GM20000 (cell line): ENCODE measurements around the gene IFT43.

Source experiments
- DNase-seq: peaks from one replicate; pipeline ENCODE4 v3.0.0; 2012; ENCODE audit warnings: low spot score
- TF ChIP-seq, protein P1 (sequence below): IDR thresholded peaks from 2 replicates; pipeline ENCODE4 v1.5.1; 2012; ENCODE audit warnings: mild to moderate bottlenecking, control low read depth; ENCODE audit errors: extremely low read depth, missing control alignments

The IFT43 gene

DNA sequence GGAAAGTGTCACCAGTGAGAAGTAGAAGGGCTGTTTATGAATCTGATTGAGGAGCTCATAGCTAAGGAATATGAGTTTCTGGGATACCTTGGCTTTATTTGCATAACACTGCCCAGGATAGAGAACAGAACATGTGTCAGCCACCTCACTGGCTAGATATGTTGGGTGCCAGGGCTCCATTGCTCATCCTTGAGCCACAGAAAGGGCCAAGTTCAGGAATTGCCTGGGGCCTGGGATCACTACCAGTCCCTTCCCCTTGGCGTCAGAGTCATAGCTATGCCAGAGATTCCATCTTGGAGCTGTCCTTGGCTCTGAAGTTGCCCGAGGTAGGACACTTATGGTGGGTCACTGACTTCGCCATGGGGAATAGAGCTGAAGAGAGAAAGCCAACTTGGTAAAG lies 49.0 kb downstream of the IFT43 start:
- DNase-seq = no peak
- TF ChIP-seq, protein P1, sequence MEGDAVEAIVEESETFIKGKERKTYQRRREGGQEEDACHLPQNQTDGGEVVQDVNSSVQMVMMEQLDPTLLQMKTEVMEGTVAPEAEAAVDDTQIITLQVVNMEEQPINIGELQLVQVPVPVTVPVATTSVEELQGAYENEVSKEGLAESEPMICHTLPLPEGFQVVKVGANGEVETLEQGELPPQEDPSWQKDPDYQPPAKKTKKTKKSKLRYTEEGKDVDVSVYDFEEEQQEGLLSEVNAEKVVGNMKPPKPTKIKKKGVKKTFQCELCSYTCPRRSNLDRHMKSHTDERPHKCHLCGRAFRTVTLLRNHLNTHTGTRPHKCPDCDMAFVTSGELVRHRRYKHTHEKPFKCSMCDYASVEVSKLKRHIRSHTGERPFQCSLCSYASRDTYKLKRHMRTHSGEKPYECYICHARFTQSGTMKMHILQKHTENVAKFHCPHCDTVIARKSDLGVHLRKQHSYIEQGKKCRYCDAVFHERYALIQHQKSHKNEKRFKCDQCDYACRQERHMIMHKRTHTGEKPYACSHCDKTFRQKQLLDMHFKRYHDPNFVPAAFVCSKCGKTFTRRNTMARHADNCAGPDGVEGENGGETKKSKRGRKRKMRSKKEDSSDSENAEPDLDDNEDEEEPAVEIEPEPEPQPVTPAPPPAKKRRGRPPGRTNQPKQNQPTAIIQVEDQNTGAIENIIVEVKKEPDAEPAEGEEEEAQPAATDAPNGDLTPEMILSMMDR = no peak

GRCh38 chr14:76040704-76041103 lies 55.1 kb downstream of the IFT43 start:
- no peak for DNase-seq
- TF ChIP-seq, protein P1 = no peak

- TF ChIP-seq, protein P1 = no peak
- DNase-seq = no peak
Observed at GRCh38 chr14:76045773-76046172, 60.2 kb downstream of the IFT43 start.

DNA sequence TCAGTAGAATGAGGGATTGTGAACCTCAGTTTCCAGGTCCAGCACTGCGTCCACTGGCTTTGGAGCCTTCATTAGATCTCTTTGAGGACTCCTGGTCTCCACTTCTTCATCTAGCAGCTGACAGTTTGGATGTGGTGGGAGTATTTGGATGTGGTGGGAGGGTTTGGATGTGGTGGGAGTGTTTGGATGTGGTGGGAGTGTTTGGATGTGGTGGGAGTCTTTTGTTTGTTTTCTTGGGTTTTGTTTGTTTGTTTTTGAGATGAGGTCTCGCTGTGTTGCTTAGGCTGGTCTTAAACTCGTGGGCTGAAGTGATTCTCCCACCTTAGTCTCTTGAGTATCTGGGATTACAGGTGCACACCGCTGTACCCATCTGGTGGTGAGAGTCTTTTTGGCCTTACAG lies 64.7 kb downstream of the IFT43 start:
- no peak for DNase-seq
- TF ChIP-seq, protein P1 = no peak

DNA sequence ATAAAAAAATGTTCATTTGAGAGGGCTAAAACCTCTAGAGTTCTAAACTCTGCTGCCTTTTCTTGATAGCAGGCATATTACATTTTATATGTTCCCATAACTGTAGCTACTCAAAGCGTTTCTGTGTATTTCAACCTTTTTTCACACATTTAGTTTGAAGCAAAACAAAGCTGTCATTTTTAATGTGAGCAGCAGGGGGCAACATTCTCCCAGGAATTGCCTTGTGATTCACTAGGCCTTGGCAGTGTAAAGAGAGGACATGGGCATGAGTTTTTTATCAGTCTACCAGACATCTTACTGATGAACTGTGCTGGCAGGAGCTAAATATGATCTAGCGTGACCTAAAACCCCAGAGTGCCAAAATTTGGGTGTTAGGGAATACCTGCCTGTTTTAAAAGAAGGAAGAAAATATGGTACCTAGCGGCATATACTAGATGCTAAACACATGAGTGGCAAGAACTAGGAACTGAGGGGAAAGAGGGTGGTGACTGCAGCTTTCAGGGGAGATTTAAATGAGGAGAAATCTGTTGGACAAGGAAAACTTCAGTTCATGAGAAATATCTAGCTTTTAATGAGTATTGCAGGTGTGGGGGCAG lies 65.3 kb downstream of the IFT43 start:
- DNase-seq = peak; percentile 51
- TF ChIP-seq, protein P1 = peak; percentile 42

DNA sequence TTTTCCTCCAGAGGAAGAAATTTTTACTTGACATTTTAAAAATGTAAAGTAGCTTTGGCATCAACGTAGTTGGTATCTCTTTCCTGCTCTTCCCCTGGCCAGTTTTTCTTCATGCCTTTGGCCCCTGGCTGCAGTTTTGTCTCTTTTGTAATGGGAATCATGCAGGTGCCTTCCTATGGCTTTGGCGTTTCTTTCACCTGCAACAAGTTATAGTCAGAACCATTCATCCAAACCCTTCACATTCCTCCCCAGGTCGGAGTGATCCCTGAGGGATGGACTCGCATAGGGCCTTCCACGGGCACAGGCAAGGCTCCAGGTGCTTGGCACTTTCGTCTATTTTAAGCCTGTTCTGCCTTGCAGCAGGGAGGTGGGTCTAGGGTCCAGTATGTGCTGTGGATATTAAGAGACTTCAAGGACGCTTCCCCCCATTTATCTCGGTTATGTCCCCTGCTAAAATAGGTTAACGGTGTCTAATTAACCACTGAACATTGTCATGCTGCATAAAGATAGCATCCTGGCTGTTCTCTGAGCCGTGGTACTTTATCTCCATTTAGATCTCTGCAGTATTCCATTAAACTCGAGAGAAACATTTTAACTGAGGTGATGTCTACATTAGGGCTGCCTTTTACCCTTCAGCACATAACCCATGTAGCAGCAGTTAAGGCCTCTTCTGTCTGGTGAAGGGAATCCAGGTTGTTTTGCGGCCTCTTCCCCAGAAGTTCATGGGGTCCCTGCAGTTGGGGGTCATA lies 66.3 kb downstream of the IFT43 start:
- TF ChIP-seq, protein P1 = no peak
- DNase-seq = no peak

- no peak for DNase-seq
- TF ChIP-seq, protein P1 = no peak
Observed at GRCh38 chr14:76053572-76054355, 68.2 kb downstream of the IFT43 start.
